ENCODE measurements around the gene TXLNA.

TXLNA gene

GRCh38 chr1:32242341-32242851 is 62.9 kb downstream of the TXLNA start:
- peak in 40 of 56 donors; percentile 3 to 75 (median 24) for DNase-seq

- DNase-seq = no peak
Measured at GRCh38 chr1:32246888-32247273, 67.4 kb downstream of the TXLNA start, which contains the start of gene FAM167B. TSS of gene FAM167B (plus strand) at chr1:32247222. CDS start at chr1:32247422, 200 bp downstream.

- DNase-seq = no peak
Measured at GRCh38 chr1:32247452-32247851, 68.0 kb downstream of the TXLNA start.

Data from amygdala (tissue), 56 donors.